ENCODE data around the gene POP7. TPM values are rescaled to one million over a fixed set of nuclear protein-coding genes. Genes with fewer than 3 reads are reported as not detected.

Gene POP7
- total RNA-seq, 1 experiment from 2014 or later = 52.3 TPM

DNA sequence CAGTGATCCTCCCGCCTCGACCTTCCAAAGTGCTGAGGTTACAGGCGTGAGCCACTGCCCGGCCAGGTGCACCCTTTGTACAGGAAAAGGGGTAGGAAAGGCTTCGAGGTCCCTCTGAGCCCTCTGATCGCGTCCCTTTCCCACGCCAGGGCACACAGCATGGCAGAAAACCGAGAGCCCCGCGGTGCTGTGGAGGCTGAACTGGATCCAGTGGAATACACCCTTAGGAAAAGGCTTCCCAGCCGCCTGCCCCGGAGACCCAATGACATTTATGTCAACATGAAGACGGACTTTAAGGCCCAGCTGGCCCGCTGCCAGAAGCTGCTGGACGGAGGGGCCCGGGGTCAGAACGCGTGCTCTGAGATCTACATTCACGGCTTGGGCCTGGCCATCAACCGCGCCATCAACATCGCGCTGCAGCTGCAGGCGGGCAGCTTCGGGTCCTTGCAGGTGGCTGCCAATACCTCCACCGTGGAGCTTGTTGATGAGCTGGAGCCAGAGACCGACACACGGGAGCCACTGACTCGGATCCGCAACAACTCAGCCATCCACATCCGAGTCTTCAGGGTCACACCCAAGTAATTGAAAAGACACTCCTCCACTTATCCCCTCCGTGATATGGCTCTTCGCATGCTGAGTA is 871 bp downstream of the POP7 start:
- Histone ChIP-seq H3K36me3 (ENCODE audit: control insufficient read depth, insufficient read depth, low read length) (no peaks in the 10 kb centered on the region), H3K27me3 (ENCODE audit: control insufficient read depth, insufficient read depth, low read length) (no peaks in the 10 kb centered on the region), H3K4me1 (ENCODE audit: control insufficient read depth, insufficient read depth, low read length) (peaks cover 13% of the 10 kb centered on the region; the same call in 1 of the 2 replicates), H3K9me3 (ENCODE audit: control insufficient read depth, insufficient read depth, low read depth, low read length) (no peaks in the 10 kb centered on the region), H3K27ac (ENCODE audit: low read length) (peak overlapping the region; percentile 84), H3K4me3 (ENCODE audit: low read depth in 2 of 2, low read length in 2 of 2) (peak overlapping the region; percentile 83 to 86)
- in situ Hi-C loops (cut with HindIII; ENCODE audit: low pct_unique_long_range_greater_than_20kb, low sequenced_read_pairs) = loop anchor here (25.0 kb wide), 1 partner anchor 131 kb away; the partner anchor contains the start of gene EPHB4
- intact Hi-C loops (cut with micrococcal nuclease; ENCODE audit: unreplicated experiment) = no loop called here
- CTCF ChIA-PET = no interaction called here
- DNase-seq (ENCODE audit: low read depth, low spot score) (no peak), ATAC-seq (no peak)
- TF ChIP-seq REST (IDR thresholded peaks at IDR 0.05; ENCODE audit: insufficient read depth in 1 of 2, low read depth in 2 of 2, low read length in 1 of 2) (no peak), POLR2AphosphoS5 (IDR thresholded peaks at IDR 0.05; ENCODE audit: low read depth, low read length) (no peak), SIN3A (IDR thresholded peaks at IDR 0.05; ENCODE audit: borderline replicate concordance, insufficient read depth, low read depth, low read length) (no peak), TCF7L2 (IDR thresholded peaks at IDR 0.05; ENCODE audit: low read depth, low read length) (no peak)
- TF ChIP-seq, protein P1, sequence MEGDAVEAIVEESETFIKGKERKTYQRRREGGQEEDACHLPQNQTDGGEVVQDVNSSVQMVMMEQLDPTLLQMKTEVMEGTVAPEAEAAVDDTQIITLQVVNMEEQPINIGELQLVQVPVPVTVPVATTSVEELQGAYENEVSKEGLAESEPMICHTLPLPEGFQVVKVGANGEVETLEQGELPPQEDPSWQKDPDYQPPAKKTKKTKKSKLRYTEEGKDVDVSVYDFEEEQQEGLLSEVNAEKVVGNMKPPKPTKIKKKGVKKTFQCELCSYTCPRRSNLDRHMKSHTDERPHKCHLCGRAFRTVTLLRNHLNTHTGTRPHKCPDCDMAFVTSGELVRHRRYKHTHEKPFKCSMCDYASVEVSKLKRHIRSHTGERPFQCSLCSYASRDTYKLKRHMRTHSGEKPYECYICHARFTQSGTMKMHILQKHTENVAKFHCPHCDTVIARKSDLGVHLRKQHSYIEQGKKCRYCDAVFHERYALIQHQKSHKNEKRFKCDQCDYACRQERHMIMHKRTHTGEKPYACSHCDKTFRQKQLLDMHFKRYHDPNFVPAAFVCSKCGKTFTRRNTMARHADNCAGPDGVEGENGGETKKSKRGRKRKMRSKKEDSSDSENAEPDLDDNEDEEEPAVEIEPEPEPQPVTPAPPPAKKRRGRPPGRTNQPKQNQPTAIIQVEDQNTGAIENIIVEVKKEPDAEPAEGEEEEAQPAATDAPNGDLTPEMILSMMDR (IDR thresholded peaks at IDR 0.05) = no peak
- BruUV-seq (replicated peaks) = no TSS peak
- POLR2A ChIA-PET = no interaction called here

GRCh38 chr7:100708395-100708794 is 2.5 kb downstream of the POP7 start:
- CTCF ChIA-PET = interaction anchor here (0.6 kb wide), 1 partner anchor 72 kb away, joined by 12 read pairs; no protein-coding TSS in a partner anchor
- POLR2A ChIA-PET = interaction anchor here (0.6 kb wide), 1 partner anchor 28 kb away, joined by 3 read pairs; no protein-coding TSS in a partner anchor

More at GRCh38 chr7:100708395-100708794, 2.5 kb downstream of the POP7 start:
- Histone ChIP-seq H3K36me3 (ENCODE audit: control insufficient read depth, insufficient read depth, low read length) (no peaks in the 10 kb centered on the region), H3K9me3 (ENCODE audit: control insufficient read depth, insufficient read depth, low read depth, low read length) (no peaks in the 10 kb centered on the region), H3K27me3 (ENCODE audit: control insufficient read depth, insufficient read depth, low read length) (no peaks in the 10 kb centered on the region), H3K27ac (ENCODE audit: low read length) (no peak overlapping the region), H3K4me1 (ENCODE audit: control insufficient read depth, insufficient read depth, low read length) (peaks cover 13% of the 10 kb centered on the region; the same call in 1 of the 2 replicates), H3K4me3 (ENCODE audit: low read depth in 2 of 2, low read length in 2 of 2) (no peak overlapping the region)
- in situ Hi-C loops (cut with HindIII; ENCODE audit: low pct_unique_long_range_greater_than_20kb, low sequenced_read_pairs) (loop anchor here (25.0 kb wide), 1 partner anchor 129 kb away; the partner anchor contains the start of gene EPHB4), intact Hi-C loops (cut with micrococcal nuclease; ENCODE audit: unreplicated experiment) (no loop called here)
- TF ChIP-seq POLR2AphosphoS5 (IDR thresholded peaks at IDR 0.05; ENCODE audit: low read depth, low read length) (no peak), REST (IDR thresholded peaks at IDR 0.05; ENCODE audit: insufficient read depth in 1 of 2, low read depth in 2 of 2, low read length in 1 of 2) (no peak), SIN3A (IDR thresholded peaks at IDR 0.05; ENCODE audit: borderline replicate concordance, insufficient read depth, low read depth, low read length) (no peak), TCF7L2 (IDR thresholded peaks at IDR 0.05; ENCODE audit: low read depth, low read length) (no peak)
- TF ChIP-seq, protein P1 (IDR thresholded peaks at IDR 0.05) = no peak
- DNase-seq (ENCODE audit: low read depth, low spot score) = no peak
- BruUV-seq (replicated peaks) = no TSS peak
- ATAC-seq = no peak
